GM23338 (cell line): Measurements from ENCODE around the gene CCDC73.

Experiments
- CREB1 ChIP-seq: fragments of 250-450 bp; sonication (Bioruptor Pico); IDR thresholded peaks from 2 replicates; pipeline ENCODE4 v1.5.0; 2020; ENCODE audit warnings: low read depth, mild to moderate bottlenecking, moderate library complexity
- EZH2 ChIP-seq: fragments of 200-600 bp; sonication (generic); IDR thresholded peaks from one replicate; pipeline ENCODE4 v1.8.0; 2017; ENCODE audit warnings: antibody characterized with exemption, mild to moderate bottlenecking, low read depth; ENCODE audit not compliant: unreplicated experiment
- EZH2phosphoT487 ChIP-seq: fragments of 200-600 bp; sonication (generic); IDR thresholded peaks from one replicate; pipeline ENCODE4 v1.8.1; 2018; ENCODE audit warnings: antibody characterized with exemption; ENCODE audit not compliant: unreplicated experiment
- JUNB ChIP-seq: IDR thresholded peaks from one replicate; pipeline ENCODE4 v1.6.1; 2016; ENCODE audit warnings: antibody characterized with exemption; ENCODE audit not compliant: unreplicated experiment
- NANOG ChIP-seq: IDR thresholded peaks from 2 replicates; pipeline ENCODE4 v1.6.1; 2016; ENCODE audit warnings: antibody characterized with exemption, borderline replicate concordance
- POLR2AphosphoS5 ChIP-seq: IDR thresholded peaks from 2 replicates; pipeline ENCODE4 v1.6.1; 2016; ENCODE audit warnings: antibody characterized with exemption, low read depth
- STAT1 ChIP-seq: IDR thresholded peaks from one replicate; pipeline ENCODE4 v1.6.1; 2016; ENCODE audit warnings: antibody characterized with exemption; ENCODE audit not compliant: unreplicated experiment
- ZNF114 ChIP-seq: fragments of 250-450 bp; sonication (Bioruptor Pico); IDR thresholded peaks from 2 replicates; pipeline ENCODE4 v1.5.0; 2020; ENCODE audit warnings: mild to moderate bottlenecking, moderate library complexity
- ZNF331 ChIP-seq: fragments of 250-450 bp; sonication (Bioruptor Pico); IDR thresholded peaks from 2 replicates; pipeline ENCODE4 v1.5.0; 2020; ENCODE audit warnings: low read depth, mild to moderate bottlenecking, moderate library complexity
- TF ChIP-seq, protein P1 (sequence below), 2 experiments: fragments of 200-600 bp in 1 of 2; sonication (generic) in 1 of 2; conservative IDR thresholded peaks; 2 replicates each; pipeline versions ENCODE4 v1.5.1 to v1.6.1; 2016 to 2017; ENCODE audit warnings: antibody characterized with exemption in 2 of 2, low read depth in 2 of 2, mild to moderate bottlenecking in 2 of 2, moderate library complexity in 1 of 2
- TF ChIP-seq, protein P2 (sequence below): IDR thresholded peaks from 2 replicates; pipeline ENCODE4 v1.6.1; 2016; ENCODE audit warnings: antibody characterized with exemption
- TF ChIP-seq, protein P3 (sequence below): fragments of 250-450 bp; sonication (Bioruptor Pico); IDR thresholded peaks from 2 replicates; pipeline ENCODE4 v1.5.0; 2020; ENCODE audit warnings: mild to moderate bottlenecking, moderate library complexity
- TF ChIP-seq, protein P4 (sequence below): IDR thresholded peaks from one replicate; pipeline ENCODE4 v1.6.1; 2018; ENCODE audit warnings: antibody characterized with exemption; ENCODE audit not compliant: unreplicated experiment

DNA sequence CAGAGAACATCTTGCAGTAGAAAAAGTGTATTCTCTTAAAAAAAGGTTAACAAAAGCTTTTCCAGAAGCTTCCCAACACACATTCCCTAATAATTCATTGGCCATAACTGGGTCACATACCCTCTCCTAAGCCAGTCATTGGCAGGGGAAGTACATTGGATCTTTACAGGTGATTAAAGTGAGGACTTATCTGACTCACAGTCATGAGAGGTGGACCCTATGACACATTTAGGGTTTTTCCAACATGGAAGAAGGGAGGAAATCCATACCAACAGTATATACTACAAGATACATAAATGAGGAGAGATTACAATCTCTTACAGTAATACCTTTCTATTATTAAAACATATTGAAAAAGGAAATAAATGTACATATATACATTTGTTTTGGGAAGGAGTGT, 72.2 kb downstream of the CCDC73 start:
- TF ChIP-seq, protein P1, sequence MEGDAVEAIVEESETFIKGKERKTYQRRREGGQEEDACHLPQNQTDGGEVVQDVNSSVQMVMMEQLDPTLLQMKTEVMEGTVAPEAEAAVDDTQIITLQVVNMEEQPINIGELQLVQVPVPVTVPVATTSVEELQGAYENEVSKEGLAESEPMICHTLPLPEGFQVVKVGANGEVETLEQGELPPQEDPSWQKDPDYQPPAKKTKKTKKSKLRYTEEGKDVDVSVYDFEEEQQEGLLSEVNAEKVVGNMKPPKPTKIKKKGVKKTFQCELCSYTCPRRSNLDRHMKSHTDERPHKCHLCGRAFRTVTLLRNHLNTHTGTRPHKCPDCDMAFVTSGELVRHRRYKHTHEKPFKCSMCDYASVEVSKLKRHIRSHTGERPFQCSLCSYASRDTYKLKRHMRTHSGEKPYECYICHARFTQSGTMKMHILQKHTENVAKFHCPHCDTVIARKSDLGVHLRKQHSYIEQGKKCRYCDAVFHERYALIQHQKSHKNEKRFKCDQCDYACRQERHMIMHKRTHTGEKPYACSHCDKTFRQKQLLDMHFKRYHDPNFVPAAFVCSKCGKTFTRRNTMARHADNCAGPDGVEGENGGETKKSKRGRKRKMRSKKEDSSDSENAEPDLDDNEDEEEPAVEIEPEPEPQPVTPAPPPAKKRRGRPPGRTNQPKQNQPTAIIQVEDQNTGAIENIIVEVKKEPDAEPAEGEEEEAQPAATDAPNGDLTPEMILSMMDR (conservative IDR thresholded peaks at IDR 0.05; ENCODE audit: low read depth in 2 of 2): no peak
- TF ChIP-seq, protein P2, sequence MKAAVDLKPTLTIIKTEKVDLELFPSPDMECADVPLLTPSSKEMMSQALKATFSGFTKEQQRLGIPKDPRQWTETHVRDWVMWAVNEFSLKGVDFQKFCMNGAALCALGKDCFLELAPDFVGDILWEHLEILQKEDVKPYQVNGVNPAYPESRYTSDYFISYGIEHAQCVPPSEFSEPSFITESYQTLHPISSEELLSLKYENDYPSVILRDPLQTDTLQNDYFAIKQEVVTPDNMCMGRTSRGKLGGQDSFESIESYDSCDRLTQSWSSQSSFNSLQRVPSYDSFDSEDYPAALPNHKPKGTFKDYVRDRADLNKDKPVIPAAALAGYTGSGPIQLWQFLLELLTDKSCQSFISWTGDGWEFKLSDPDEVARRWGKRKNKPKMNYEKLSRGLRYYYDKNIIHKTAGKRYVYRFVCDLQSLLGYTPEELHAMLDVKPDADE: no peak
- no peak for TF ChIP-seq POLR2AphosphoS5
- no peak for TF ChIP-seq EZH2
- TF ChIP-seq, protein P3, sequence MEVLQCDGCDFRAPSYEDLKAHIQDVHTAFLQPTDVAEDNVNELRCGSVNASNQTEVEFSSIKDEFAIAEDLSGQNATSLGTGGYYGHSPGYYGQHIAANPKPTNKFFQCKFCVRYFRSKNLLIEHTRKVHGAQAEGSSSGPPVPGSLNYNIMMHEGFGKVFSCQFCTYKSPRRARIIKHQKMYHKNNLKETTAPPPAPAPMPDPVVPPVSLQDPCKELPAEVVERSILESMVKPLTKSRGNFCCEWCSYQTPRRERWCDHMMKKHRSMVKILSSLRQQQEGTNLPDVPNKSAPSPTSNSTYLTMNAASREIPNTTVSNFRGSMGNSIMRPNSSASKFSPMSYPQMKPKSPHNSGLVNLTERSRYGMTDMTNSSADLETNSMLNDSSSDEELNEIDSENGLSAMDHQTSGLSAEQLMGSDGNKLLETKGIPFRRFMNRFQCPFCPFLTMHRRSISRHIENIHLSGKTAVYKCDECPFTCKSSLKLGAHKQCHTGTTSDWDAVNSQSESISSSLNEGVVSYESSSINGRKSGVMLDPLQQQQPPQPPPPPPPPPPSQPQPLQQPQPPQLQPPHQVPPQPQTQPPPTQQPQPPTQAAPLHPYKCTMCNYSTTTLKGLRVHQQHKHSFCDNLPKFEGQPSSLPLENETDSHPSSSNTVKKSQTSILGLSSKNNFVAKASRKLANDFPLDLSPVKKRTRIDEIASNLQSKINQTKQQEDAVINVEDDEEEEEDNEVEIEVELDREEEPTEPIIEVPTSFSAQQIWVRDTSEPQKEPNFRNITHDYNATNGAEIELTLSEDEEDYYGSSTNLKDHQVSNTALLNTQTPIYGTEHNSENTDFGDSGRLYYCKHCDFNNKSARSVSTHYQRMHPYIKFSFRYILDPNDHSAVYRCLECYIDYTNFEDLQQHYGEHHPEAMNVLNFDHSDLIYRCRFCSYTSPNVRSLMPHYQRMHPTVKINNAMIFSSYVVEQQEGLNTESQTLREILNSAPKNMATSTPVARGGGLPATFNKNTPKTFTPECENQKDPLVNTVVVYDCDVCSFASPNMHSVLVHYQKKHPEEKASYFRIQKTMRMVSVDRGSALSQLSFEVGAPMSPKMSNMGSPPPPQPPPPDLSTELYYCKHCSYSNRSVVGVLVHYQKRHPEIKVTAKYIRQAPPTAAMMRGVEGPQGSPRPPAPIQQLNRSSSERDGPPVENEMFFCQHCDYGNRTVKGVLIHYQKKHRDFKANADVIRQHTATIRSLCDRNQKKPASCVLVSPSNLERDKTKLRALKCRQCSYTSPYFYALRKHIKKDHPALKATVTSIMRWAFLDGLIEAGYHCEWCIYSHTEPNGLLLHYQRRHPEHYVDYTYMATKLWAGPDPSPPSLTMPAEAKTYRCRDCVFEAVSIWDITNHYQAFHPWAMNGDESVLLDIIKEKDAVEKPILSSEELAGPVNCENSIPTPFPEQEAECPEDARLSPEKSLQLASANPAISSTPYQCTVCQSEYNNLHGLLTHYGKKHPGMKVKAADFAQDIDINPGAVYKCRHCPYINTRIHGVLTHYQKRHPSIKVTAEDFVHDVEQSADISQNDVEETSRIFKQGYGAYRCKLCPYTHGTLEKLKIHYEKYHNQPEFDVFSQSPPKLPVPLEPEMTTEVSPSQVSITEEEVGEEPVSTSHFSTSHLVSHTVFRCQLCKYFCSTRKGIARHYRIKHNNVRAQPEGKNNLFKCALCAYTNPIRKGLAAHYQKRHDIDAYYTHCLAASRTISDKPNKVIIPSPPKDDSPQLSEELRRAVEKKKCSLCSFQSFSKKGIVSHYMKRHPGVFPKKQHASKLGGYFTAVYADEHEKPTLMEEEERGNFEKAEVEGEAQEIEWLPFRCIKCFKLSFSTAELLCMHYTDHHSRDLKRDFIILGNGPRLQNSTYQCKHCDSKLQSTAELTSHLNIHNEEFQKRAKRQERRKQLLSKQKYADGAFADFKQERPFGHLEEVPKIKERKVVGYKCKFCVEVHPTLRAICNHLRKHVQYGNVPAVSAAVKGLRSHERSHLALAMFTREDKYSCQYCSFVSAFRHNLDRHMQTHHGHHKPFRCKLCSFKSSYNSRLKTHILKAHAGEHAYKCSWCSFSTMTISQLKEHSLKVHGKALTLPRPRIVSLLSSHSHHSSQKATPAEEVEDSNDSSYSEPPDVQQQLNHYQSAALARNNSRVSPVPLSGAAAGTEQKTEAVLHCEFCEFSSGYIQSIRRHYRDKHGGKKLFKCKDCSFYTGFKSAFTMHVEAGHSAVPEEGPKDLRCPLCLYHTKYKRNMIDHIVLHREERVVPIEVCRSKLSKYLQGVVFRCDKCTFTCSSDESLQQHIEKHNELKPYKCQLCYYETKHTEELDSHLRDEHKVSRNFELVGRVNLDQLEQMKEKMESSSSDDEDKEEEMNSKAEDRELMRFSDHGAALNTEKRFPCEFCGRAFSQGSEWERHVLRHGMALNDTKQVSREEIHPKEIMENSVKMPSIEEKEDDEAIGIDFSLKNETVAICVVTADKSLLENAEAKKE: no peak
- TF ChIP-seq, protein P4, sequence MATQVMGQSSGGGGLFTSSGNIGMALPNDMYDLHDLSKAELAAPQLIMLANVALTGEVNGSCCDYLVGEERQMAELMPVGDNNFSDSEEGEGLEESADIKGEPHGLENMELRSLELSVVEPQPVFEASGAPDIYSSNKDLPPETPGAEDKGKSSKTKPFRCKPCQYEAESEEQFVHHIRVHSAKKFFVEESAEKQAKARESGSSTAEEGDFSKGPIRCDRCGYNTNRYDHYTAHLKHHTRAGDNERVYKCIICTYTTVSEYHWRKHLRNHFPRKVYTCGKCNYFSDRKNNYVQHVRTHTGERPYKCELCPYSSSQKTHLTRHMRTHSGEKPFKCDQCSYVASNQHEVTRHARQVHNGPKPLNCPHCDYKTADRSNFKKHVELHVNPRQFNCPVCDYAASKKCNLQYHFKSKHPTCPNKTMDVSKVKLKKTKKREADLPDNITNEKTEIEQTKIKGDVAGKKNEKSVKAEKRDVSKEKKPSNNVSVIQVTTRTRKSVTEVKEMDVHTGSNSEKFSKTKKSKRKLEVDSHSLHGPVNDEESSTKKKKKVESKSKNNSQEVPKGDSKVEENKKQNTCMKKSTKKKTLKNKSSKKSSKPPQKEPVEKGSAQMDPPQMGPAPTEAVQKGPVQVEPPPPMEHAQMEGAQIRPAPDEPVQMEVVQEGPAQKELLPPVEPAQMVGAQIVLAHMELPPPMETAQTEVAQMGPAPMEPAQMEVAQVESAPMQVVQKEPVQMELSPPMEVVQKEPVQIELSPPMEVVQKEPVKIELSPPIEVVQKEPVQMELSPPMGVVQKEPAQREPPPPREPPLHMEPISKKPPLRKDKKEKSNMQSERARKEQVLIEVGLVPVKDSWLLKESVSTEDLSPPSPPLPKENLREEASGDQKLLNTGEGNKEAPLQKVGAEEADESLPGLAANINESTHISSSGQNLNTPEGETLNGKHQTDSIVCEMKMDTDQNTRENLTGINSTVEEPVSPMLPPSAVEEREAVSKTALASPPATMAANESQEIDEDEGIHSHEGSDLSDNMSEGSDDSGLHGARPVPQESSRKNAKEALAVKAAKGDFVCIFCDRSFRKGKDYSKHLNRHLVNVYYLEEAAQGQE: no peak
- no peak for TF ChIP-seq NANOG
- no peak for TF ChIP-seq CREB1 (CRISPR knock-in tag)
- no peak for TF ChIP-seq EZH2phosphoT487
- no peak for TF ChIP-seq ZNF331 (CRISPR knock-in tag)
- no peak for TF ChIP-seq JUNB
- TF ChIP-seq ZNF114: no peak
- no peak for TF ChIP-seq STAT1
